Hippocampal formation (tissue), 2 donors: ENCODE measurements around the gene RELN.
"Not testable (repeated sequence)": the region's sequence is repeated elsewhere in the genome, so short reads cannot be mapped to it uniquely, and the experiment has no call there.

ENCODE experiments used
- DNase-seq, 2 donors: peaks; one replicate each; lab custom pipeline; 2025; lab: John Stamatoyannopoulos, UW

RELN gene

GRCh38 chr7:103851357-103851756 lies 138.1 kb downstream of the RELN start:
- no peak for DNase-seq

GRCh38 chr7:103843689-103844480 lies 145.6 kb downstream of the RELN start:
- no peak for DNase-seq

GRCh38 chr7:103833401-103833800 lies 156.1 kb downstream of the RELN start:
- DNase-seq: no peak

GRCh38 chr7:103832438-103832837 lies 157.0 kb downstream of the RELN start:
- DNase-seq: no peak

GRCh38 chr7:103824251-103824650 lies 165.2 kb downstream of the RELN start:
- DNase-seq: no peak

GRCh38 chr7:103823084-103823483 lies 166.4 kb downstream of the RELN start:
- no peak for DNase-seq

- no peak for DNase-seq
Measured at GRCh38 chr7:103821092-103821491, 168.4 kb downstream of the RELN start.

GRCh38 chr7:103815972-103816371 lies 173.5 kb downstream of the RELN start:
- not testable (repeated sequence) for DNase-seq

GRCh38 chr7:103813970-103814369 lies 175.5 kb downstream of the RELN start:
- no peak for DNase-seq

GRCh38 chr7:103811997-103812396 lies 177.5 kb downstream of the RELN start:
- DNase-seq: no peak

GRCh38 chr7:103811290-103811689 lies 178.2 kb downstream of the RELN start:
- DNase-seq: no peak

GRCh38 chr7:103810112-103810744 lies 179.2 kb downstream of the RELN start:
- DNase-seq: no peak

- DNase-seq: no peak
Measured at GRCh38 chr7:103809229-103809994, 180.0 kb downstream of the RELN start.

GRCh38 chr7:103805346-103805745 lies 184.1 kb downstream of the RELN start:
- DNase-seq: no peak

GRCh38 chr7:103803631-103804030 lies 185.8 kb downstream of the RELN start:
- no peak for DNase-seq

- no peak for DNase-seq
Measured at GRCh38 chr7:103799298-103799697, 190.2 kb downstream of the RELN start.

GRCh38 chr7:103797647-103798307 lies 191.7 kb downstream of the RELN start:
- no peak for DNase-seq

GRCh38 chr7:103796327-103796962 lies 193.0 kb downstream of the RELN start:
- no peak for DNase-seq

GRCh38 chr7:103795787-103796186 lies 193.7 kb downstream of the RELN start:
- DNase-seq: no peak

- no peak for DNase-seq
Measured at GRCh38 chr7:103795107-103795506, 194.4 kb downstream of the RELN start.

GRCh38 chr7:103794424-103794823 lies 195.0 kb downstream of the RELN start:
- no peak for DNase-seq

GRCh38 chr7:103793614-103794013 lies 195.8 kb downstream of the RELN start:
- DNase-seq: no peak
